Measurements from ENCODE around the gene CLDN15.
"Not testable (repeated sequence)": the region's sequence is repeated elsewhere in the genome, so short reads cannot be mapped to it uniquely, and the experiment has no call there.

CLDN15 gene

DNA sequence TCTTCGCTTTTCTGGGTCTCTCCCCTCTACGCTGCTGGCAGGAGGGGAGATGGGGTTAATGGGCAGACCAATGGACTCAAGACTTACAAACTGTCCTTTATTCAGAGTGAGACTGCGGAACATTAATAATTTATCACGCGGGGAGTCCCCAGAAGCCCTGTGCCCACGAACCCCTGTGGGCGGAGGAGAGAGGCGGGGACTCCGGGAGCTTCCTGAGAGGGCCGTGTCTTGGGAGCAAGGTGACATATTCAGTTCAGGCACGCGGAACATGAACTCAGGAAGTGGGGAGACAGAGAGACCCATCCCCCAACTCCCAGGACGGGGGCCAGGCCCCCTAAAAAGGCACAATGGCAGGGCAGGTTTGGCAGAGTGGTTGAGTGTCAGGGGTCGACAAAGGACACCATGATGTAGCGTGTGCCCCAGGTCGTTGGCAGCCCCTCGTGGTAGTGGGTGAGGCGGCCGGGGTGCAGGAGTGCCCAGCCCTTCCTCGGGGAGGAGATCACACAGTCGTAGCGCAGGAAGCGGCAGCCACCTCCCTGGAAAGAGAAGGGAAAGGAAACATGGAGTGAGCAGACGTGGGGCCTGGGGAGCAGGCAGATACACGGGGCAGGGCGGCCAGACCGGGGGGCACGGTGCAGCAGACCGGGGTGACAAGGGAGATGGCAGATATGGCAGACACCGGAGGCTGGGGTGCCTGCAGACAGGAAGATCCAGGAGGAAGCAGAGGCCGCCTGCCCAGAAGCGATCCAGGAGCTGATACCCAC, 31.5 kb downstream of the CLDN15 start:
- no peak for TF ChIP-seq ZFX (IDR thresholded peaks at IDR 0.05; ENCODE audit: borderline replicate concordance)
- TF ChIP-seq, protein P1, sequence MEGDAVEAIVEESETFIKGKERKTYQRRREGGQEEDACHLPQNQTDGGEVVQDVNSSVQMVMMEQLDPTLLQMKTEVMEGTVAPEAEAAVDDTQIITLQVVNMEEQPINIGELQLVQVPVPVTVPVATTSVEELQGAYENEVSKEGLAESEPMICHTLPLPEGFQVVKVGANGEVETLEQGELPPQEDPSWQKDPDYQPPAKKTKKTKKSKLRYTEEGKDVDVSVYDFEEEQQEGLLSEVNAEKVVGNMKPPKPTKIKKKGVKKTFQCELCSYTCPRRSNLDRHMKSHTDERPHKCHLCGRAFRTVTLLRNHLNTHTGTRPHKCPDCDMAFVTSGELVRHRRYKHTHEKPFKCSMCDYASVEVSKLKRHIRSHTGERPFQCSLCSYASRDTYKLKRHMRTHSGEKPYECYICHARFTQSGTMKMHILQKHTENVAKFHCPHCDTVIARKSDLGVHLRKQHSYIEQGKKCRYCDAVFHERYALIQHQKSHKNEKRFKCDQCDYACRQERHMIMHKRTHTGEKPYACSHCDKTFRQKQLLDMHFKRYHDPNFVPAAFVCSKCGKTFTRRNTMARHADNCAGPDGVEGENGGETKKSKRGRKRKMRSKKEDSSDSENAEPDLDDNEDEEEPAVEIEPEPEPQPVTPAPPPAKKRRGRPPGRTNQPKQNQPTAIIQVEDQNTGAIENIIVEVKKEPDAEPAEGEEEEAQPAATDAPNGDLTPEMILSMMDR (IDR thresholded peaks at IDR 0.05) = no peak
- no peak overlapping the region for H3K27ac ChIP-seq

DNA sequence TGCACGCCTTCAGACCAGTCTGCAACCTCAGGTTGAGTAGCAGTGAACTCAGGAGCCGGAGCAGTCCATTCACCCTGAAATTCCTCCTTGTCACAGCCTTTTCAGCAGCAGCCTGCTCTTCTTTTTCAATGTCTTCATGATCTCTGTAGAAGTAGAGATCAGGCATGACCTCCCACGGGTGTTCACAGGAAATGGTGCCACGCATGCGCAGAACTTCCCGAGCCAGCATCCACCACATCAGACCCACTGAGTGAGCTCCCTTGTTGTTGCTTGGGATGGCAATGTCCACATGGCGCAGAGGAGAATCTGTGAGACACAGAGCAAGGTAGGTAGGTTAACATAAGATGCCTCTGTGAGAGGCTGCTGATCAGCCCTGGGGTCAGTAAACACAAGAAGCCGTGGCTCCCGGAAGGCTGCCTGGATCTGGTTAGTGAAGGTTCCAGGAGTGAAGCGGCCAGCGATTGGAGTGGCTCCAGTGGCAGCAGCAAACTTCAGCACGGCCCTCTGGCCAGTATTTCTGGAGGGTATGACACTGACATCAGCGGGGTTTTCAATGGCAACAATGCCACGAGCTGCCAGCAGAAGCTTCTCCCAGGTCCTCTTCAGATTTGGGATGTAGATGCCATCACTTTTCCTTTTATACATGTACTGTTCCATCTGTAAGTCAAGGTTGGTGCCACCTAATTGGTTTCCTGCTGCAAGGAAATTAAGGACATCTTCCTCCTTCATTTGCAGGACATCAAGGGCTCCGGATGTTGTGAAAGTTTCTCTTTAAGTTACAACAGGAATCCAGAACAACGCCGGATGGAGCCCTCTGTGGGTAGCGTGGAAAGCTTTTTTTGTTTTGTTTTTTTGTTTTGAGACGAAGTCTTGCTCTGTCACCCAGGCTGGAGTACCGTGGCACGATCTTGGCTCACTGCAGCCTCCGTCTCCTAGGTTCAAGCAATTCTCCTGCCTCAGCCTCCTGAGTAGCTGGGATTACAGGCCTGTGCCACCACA, 33.6 kb downstream of the CLDN15 start:
- peak overlapping the region; percentile 21; the same call in 1 of the 2 replicates for H3K27ac ChIP-seq

DNA sequence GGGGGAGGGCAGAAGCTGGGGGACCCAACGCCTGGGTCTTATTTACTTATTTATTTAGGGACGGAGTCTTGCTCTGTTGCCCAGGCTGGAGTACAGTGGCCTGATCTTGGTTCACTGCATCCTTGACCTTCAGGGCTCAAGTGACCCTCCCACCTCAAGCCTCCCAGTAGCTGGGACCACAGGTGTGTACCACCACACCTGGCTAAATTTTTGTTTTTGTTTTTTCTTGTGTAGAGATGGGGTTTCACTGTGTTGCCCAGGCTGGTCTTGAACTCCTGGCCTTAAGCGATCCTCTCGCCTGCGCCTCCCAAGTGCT, 35.0 kb downstream of the CLDN15 start:
- H3K27ac ChIP-seq = no peak overlapping the region
- TF ChIP-seq ZFX (IDR thresholded peaks at IDR 0.05; ENCODE audit: borderline replicate concordance) = no peak
- TF ChIP-seq, protein P1 (IDR thresholded peaks at IDR 0.05) = no peak

DNA sequence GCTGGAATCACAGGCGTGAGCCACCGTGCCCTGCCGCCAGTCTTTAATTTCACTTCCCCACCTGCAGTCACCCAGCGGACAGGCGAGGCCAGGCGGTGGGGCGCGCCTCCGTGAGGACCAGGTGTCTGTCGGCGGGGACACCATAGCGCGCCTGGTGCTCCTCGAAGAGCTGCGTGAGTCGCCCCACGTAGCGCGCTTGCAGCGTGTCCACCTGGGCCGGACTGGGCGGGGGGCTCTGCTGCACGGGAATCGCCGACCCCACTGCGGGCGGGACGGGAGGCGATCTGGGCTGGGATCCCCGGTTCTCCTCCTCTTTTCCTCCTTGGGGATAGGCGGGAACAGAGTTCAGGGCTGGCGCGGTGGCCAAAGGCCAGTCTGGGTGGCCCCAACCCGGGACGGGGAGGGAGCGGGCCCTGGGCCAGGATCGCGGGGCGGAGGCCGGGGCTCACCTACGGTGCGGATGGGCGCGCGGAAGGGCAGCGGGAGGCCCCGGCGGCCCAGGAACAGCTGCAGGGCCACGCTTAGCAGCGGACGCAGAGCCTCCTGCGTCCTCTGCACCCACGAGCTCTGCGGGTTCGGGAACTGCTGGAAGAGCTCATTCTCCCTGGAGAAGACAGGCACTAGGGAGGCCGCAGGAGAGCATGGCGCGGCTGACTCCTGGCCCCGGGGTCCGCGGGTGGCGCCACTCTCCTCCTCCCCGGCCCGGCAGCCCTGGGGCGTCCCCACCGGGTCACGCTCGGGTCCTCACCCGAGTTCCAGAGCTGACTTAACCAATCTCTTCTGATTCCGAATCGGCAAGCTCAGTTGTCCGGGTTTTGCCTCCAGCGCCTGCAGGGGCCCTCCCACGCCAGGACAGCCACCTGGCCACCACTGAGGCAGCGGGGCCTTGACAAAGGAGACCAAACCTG, 35.7 kb downstream of the CLDN15 start:
- TF ChIP-seq ZFX (IDR thresholded peaks at IDR 0.05; ENCODE audit: borderline replicate concordance) = no peak
- TF ChIP-seq, protein P1 (IDR thresholded peaks at IDR 0.05) = no peak

DNA sequence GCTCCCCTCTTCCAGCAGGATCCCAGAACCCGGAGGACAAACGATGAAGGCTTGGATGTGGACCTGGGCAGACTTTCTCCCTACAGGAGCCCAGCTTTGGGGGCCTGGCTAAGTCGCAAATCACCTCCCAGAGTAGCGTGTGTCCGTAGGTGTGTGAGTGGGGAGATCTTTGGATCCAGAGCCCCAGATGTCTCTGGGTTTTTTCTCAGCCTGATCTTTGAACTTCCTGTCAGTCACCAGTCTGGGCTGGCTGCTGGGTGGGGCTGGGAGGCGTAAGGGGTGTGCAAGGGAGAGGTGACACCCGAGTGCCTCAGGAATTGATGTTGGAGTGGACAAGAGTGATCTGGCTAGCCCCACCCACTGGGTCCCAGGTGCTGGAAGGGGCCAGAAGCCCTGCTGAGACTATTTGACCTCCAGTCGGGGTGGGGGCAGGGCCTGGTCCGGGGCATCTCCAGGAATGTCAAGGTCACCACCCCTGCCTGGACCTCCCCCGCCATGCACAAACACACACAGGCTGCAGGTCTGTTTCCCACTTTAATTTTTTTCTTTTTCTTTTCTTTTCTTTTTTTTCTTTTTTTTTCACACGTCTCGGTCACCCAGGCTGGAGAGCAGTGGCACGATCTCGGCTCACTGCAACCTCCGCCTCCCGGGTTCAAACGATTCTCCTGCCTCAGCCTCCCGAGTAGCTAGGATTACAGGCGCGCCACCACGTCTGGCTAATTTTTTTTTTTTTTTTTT, 36.6 kb downstream of the CLDN15 start, which contains the start of gene MOGAT3:
Gene MOGAT3 (minus strand): TSS at position 175 of the 738 bp plus-strand sequence. CDS start 182 bp downstream, outside the sequence.
- no peak for TF ChIP-seq ZFX (IDR thresholded peaks at IDR 0.05; ENCODE audit: borderline replicate concordance)
- TF ChIP-seq, protein P1 (IDR thresholded peaks at IDR 0.05) = no peak
- H3K27ac ChIP-seq = no peak within 1 kb of the TSS

More for the DNA sequence above, 35.7 kb downstream of the CLDN15 start:
- H3K27ac ChIP-seq = no peak overlapping the region

DNA sequence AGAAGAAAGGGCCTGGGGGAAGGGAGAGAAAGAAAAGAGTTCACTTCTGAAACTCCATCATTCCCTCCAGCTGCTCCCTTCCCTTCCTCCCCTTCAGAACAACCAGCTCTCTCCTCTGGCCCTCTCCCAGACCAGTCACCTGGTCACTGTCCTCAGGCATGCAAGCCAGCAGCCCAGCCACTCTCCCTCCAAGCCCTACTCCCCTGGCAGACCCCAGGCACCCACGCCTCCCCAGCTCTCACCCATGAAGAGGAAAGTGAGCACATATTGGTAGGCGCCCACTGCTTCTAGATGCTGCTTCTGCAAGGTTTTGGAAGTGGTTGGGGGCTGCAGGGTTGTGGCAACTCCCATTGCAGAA, 37.1 kb downstream of the CLDN15 start:
- no peak for TF ChIP-seq ZFX (IDR thresholded peaks at IDR 0.05; ENCODE audit: borderline replicate concordance)
- TF ChIP-seq, protein P1 (IDR thresholded peaks at IDR 0.05) = no peak
- no peak overlapping the region for H3K27ac ChIP-seq

DNA sequence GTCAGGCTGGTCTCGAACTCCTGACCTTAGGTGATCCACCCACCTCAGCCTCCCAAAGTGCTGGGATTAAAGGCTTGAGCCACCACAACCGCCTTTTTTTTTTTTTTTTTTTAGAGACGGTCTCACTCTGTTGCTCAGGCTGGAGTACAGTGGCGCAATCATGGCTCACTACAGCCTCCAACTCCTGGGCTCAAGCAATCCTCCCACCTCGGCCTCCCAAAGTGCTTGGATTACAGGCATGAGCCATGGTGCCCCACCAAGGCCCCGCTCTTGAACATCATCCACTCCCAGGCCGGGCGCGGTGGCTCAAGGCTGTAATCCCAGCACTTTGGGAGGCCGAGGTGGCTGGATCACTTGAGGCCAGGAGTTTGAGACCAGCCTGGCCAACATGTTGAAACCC, 38.1 kb downstream of the CLDN15 start:
- H3K27ac ChIP-seq = not testable (repeated sequence)
